Right lung (tissue), 10 donors: ENCODE results near the gene FRAT1. TPM values are rescaled to one million over a fixed set of nuclear protein-coding genes. Genes with fewer than 3 reads are reported as not detected.
A peak's percentile ranks its signal among the peaks of the same experiment; 100 is the strongest.
"Not testable (repeated sequence)": the region's sequence is repeated elsewhere in the genome, so short reads cannot be mapped to it uniquely, and the experiment has no call there.

ENCODE experiments used
- DNase-seq, 2 donors: peaks; one replicate each; pipeline ENCODE4 v3.0.0-alpha.2; 2013
- long read RNA-seq, 8 donors: transcript quantifications; one replicate each; lab custom pipeline, GENCODE V29; 2026
- polyA plus RNA-seq, 5 donors: library from polyadenylated mRNA; unstranded; fragments of 120-200 nt; gene quantifications; one replicate each; pipeline versions ENCODE4 v1.2.1 to v1.2.3, GENCODE V29; 2013; ENCODE audit warnings: inconsistent platforms in 1 of 5, low replicate concordance in 1 of 5; ENCODE audit not compliant: insufficient read length in 5 of 5, insufficient read depth in 1 of 5

Gene FRAT1
- polyA plus RNA-seq = 1 to 10 TPM; 2.2 to 2.9 (median 2.6) TPM
- long read RNA-seq, donor 1, partial matches to known transcripts = 0 of 3 reads
- long read RNA-seq, donor 1, other reads (novel, unspliced or antisense) = 0 of 3 reads
- long read RNA-seq, donor 2, partial matches to known transcripts = 0 of 2 reads
- long read RNA-seq, donor 2, other reads (novel, unspliced or antisense) = 0 of 2 reads
- long read RNA-seq, donor 3, transcript FRAT1-201 (1 exons, 2,649 nt) = major isoform, 6 of 6 reads
- long read RNA-seq, donor 3, partial matches to known transcripts = 0 of 6 reads
- long read RNA-seq, donor 3, other reads (novel, unspliced or antisense) = 0 of 6 reads
- long read RNA-seq, donor 4, transcript FRAT1-201 (1 exons, 2,649 nt) = major isoform, 5 of 5 reads
- long read RNA-seq, donor 4, partial matches to known transcripts = 0 of 5 reads
- long read RNA-seq, donor 4, other reads (novel, unspliced or antisense) = 0 of 5 reads
- long read RNA-seq, donor 5, transcript FRAT1-201 (1 exons, 2,649 nt) = major isoform, 9 of 9 reads
- long read RNA-seq, donor 5, partial matches to known transcripts = 0 of 9 reads
- long read RNA-seq, donor 5, other reads (novel, unspliced or antisense) = 0 of 9 reads
- long read RNA-seq, donor 6, partial matches to known transcripts = 0 of 4 reads
- long read RNA-seq, donor 6, other reads (novel, unspliced or antisense) = 0 of 4 reads
- long read RNA-seq, donor 7, partial matches to known transcripts = 0 of 3 reads
- long read RNA-seq, donor 7, other reads (novel, unspliced or antisense) = 0 of 3 reads
- long read RNA-seq, donor 8, partial matches to known transcripts = 0 of 2 reads
- long read RNA-seq, donor 8, other reads (novel, unspliced or antisense) = 0 of 2 reads

- DNase-seq = peak; percentile 91 to 92
Measured at GRCh38 chr10:97318772-97319651, at the start of gene FRAT1. TSS of gene FRAT1 (plus strand) at chr10:97319271. CDS start at chr10:97319454, 183 bp downstream.

GRCh38 chr10:97270523-97271154, 48.4 kb upstream of the FRAT1 start:
- no peak for DNase-seq

GRCh38 chr10:97273700-97274099, 45.4 kb upstream of the FRAT1 start:
- DNase-seq = no peak

GRCh38 chr10:97274828-97275227, 44.2 kb upstream of the FRAT1 start:
- no peak for DNase-seq

GRCh38 chr10:97277551-97277950, 41.5 kb upstream of the FRAT1 start:
- DNase-seq = no peak

DNA sequence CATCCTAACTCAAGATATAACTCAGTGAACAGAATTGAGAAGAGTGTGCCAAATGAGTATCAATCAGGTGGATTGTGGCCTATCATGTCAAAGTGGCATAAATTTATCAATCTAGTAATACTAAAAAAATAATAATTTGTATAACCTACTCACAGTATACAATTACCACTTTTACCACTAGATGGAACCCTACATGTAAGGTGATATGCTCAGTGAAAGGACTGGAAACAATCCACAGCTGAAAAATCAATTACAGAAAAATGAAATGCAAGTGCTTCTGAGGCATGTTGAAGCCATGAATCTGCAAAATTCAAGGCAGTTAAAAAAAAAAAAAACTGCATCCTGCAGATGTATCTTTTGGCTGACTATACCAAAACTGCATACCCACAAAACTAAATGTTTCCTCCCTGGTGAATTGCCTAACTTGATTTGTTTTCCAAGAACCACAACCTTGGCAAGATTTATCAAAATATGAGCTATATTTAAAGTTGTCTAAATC, 40.5 kb upstream of the FRAT1 start:
- peak; percentile 71 to 79 for DNase-seq

DNA sequence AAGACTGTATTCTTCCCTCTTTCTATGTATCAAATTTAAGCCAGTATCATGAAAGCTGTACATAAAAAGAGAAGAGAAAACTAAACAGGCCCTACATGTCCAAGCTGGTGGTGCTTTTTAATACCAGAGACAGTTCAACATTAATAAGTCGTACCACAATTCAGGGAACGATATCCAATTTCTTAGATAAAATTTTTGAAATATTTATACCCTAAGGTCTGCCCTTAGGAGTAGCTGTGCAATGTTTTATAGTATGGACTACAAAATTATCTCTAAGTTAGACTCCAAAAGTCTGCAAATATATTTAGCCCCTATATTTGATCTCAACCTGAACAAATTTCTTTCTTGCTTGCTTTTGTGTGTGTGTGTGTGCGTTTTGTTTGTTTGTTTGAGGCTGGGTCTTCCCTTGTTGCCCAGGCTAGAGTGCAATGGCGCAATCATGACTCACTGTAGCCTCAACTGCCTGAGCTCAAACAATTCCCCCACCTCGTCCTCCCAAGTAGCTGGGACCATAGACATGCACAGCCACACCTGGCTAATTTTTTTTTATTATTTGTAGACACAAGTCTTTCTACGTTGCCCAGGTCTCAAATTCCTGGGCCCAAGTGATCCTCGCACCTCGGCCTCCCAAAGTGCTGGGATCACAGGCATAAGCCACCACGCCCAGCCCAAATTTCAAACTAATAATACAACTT, 39.8 kb upstream of the FRAT1 start:
- DNase-seq = no peak

GRCh38 chr10:97280783-97281182, 38.3 kb upstream of the FRAT1 start:
- DNase-seq = no peak

DNA sequence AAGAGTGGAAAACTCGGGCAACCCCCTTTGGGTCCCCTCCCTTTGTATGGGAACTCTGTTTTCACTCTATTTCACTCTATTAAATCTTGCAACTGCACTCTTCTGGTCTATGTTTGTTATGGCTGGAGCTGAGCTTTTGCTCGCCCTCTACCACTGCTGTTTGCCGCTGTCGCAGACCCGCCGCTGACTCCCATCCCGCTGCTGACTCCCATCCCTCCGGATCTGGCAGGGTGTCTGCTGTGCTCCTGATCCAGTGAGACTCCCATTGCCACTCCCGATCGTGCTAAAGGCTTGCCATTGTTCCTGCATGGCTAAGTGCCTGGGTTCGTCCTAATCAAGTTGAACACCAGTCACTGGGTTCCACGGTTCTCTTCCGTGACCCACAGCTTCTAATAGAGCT, 29.0 kb upstream of the FRAT1 start:
- DNase-seq = not testable (repeated sequence)

DNA sequence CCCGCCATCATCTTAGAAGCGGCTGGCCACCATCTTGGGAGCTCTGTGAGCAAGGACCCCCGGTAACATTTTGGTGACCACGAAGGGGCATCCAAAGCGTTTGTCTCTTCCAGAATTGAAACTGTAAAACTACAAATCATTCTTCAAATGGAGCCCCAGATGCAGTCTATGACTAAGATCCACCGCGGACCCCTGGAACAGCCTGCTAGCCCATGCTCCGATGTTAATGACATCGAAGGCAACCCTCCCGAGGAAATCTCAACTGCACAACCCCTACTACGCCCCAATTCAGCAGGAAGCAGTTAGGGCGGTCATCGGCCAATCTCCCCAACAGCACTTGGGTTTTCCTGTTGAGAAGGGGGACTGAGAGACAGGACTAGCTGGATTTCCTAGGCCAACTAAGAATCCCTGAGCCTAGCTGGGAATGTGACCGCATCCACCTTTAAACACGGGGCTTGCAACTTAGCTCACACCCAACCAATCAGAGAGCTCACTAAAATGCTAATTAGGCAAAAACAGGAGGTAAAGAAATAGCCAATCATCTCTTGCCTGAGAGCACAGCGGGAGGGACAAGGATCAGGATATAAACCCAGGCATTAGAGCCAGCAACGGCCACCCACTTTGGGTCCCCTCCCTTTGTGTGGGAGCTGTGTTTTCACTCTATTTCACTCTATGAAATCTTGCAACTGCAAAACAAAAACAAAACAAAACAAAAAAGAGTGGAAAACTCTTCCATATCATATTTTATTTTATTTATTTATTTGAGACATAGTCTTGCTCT, 28.3 kb upstream of the FRAT1 start:
- DNase-seq = not testable (repeated sequence)

GRCh38 chr10:97291357-97292096, 27.5 kb upstream of the FRAT1 start:
- DNase-seq = no peak

DNA sequence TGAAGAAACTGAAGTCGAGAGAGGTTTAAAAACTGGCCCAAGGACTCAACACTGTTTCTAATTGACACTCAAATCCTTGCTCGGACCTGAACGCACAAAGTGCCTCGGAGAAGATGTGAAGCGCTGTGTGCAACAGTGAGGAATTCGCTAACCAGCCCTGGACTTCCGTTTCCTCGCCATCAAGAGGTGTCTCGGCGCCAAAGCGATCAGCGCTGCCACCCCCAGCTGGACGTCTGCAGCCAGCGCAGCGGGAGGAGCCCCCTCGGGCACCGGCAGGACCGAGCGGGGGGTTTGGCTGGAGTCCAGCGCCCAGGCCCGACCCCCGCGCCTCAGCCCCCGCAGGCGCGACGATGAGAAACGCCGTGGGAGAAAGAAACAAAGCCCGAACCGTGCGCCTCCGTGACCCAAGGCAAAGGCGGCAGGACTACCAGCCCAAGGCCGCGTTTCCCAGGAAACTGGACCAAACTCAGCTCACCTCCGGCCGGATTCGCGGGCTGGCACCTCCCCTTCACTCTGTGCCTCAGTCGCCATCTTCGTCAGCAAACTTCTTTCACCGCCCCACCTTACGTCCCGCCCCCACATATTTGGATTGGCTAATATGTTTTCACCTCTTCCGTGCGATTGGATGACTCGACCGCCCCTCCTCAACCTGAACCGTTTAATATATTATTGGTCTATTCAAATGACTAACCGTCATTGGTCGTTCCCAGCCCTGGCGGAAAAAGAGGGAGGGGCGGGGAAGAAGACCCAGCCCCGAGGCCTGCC, 26.8 kb upstream of the FRAT1 start, which contains the start of gene ARHGAP19:
ARHGAP19 (minus strand) TSS at position 541 of the 765 bp plus-strand sequence; CDS start at position 531, 10 bp downstream.
- DNase-seq = peak; percentile 97

DNA sequence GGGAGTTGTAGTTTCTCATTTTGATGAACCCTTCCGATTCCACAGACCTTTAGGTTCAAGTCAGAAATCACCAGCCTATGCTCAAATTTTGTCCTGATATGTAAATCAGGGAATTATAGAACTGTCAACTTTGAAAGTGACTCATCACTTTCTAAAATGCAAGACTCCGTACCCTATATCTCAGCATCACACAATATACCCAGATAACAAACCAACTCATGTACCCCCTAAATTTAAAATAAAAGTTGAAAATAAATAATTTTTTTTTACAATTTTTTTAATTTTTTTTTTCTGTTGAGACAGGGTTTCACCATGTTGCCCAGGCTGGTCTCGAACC, 26.2 kb upstream of the FRAT1 start:
- no peak for DNase-seq

- DNase-seq = no peak
Measured at GRCh38 chr10:97297556-97298222, 21.4 kb upstream of the FRAT1 start.

GRCh38 chr10:97298223-97298571, 20.9 kb upstream of the FRAT1 start:
- DNase-seq = no peak

GRCh38 chr10:97300980-97301379, 18.1 kb upstream of the FRAT1 start:
- DNase-seq = no peak

- DNase-seq = no peak
Measured at GRCh38 chr10:97302088-97302791, 16.8 kb upstream of the FRAT1 start.
